Motor neuron (in vitro differentiated cells): ENCODE results near the gene ACAT2. TPM values are rescaled to one million over a fixed set of nuclear protein-coding genes. Genes with fewer than 3 reads are reported as not detected.

Experiments
- ATAC-seq, 8 experiments: fragments of 200-7000 bp; cut with Tn5 transposase; replicated peaks in 6 of 8; 2 replicates each; pipeline ENCODE4 v1.8.0; 2021; ENCODE audit warnings: mild to moderate bottlenecking in 8 of 8, moderate library complexity in 8 of 8
- H3K27ac ChIP-seq, 2 donors: fragments of 250-450 bp; sonication (Bioruptor Pico); 2 replicates each; pipeline ENCODE4 v1.9.0; 2021; ENCODE audit warnings: antibody characterized with exemption in 2 of 2, mild to moderate bottlenecking in 2 of 2, moderate library complexity in 1 of 2
- H3K4me1 ChIP-seq, 2 donors: fragments of 250-450 bp; sonication (Bioruptor Pico); replicated peaks in 1 of 2; 2 replicates each; pipeline ENCODE4 v1.6.1; 2021; ENCODE audit warnings: antibody characterized with exemption in 2 of 2, mild to moderate bottlenecking in 2 of 2, moderate library complexity in 1 of 2
- H3K4me3 ChIP-seq, 5 donors: fragments of 250-450 bp; sonication (Bioruptor Pico); 2 replicates each; pipeline ENCODE4 v1.9.0; 2021; ENCODE audit warnings: antibody characterized with exemption in 5 of 5, mild to moderate bottlenecking in 5 of 5, moderate library complexity in 4 of 5
- WGBS, 10 experiments: fragments of 450-650 bp; shearing (Covaris generic); methylation state at CpG; one replicate each; pipeline ENCODE4 v1.0.0; 2022; 5-methylcytosine and 5-hydroxymethylcytosine counted together
- in situ Hi-C, 9 experiments: fragments of 400-800 bp; cut with MboI; loops; one replicate each; pipeline ENCODE4 v1.15.0; 2021; ENCODE audit warnings: low sequenced_read_pairs in 9 of 9, low pct_unique_long_range_greater_than_20kb in 2 of 9; ENCODE audit not compliant: unreplicated experiment in 9 of 9
- total RNA-seq, 8 experiments: library from RNA; unstranded; fragments of 300-600 nt; gene quantifications; 2 replicates each; pipeline versions ENCODE4 v1.2.3 to v1.2.4, GENCODE V29; 2022

ACAT2 gene
- total RNA-seq, 8 experiments from 2014 or later, result 12.6 to 120 (median 42.2) TPM

DNA sequence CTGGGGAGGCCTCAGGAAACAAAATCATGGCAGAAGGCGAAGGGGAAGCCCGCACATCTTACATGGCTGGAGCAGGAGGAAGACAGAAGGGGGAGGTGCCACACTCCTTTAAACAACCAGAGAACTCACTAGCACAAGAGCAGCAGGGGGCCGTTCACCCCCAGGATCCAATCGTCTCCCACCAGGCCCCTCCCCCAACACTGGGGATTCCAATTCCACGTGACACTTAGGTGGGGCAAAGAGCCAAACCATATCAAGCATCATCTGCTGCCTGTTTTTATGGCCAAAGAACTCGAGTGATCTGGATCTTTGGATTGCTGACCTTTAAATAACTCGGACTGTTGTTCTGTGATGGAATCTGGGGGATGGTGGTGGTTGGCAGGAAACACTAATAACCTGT lies 66.2 kb downstream of the ACAT2 start:
- Histone ChIP-seq H3K27ac (no peak overlapping the region), H3K4me3 (no peak overlapping the region), H3K4me1 (no peaks in the 10 kb centered on the region)
- in situ Hi-C loops, result no loop called here
- WGBS, 10 experiments, result 0 to 100% (median 80%) methylated on average over 1 to 6 of the region's 7 CpGs; no CpG with 5 or more reads in 2 of the 10 experiments
- no peak for ATAC-seq

Other genes starting within 250 kb of the ACAT2 start
- gene SOD2, start 68.8 kb upstream of the ACAT2 start, total RNA-seq, result 1,000 to 10,000 TPM in 1 of 8 experiments, 100 to 1,000 TPM in 4, 10 to 100 TPM in 3; 60.7 to 2,068 (median 114) TPM
- 100 to 1,000 TPM in 3 of 8 experiments, 10 to 100 TPM in 5; 73.8 to 139 (median 87.2) TPM for gene WTAP, start 34.5 kb upstream of the ACAT2 start, total RNA-seq
- 100 to 1,000 TPM; 191 to 310 (median 253) TPM for gene TCP1, start 27.6 kb downstream of the ACAT2 start, total RNA-seq
- 100 to 1,000 TPM in 3 of 8 experiments, 10 to 100 TPM in 5; 50.9 to 110 (median 59.4) TPM for gene MRPL18, start 28.4 kb downstream of the ACAT2 start, total RNA-seq
- under 1 TPM in 1 of 8 experiments, not detected in 7; 0.22 TPM for gene PNLDC1, start 38.2 kb downstream of the ACAT2 start, total RNA-seq
- under 1 TPM in 6 of 8 experiments, not detected in 2; 0.05 to 0.66 (median 0.31) TPM for gene MAS1, start 128.9 kb downstream of the ACAT2 start, total RNA-seq
- 100 to 1,000 TPM in 3 of 8 experiments, 10 to 100 TPM in 5; 18.4 to 124 (median 53.5) TPM for gene IGF2R, start 207.0 kb downstream of the ACAT2 start, total RNA-seq